Large intestine (tissue), 3 donors: Measurements from ENCODE around the gene CHST7. TPM values are rescaled to one million over a fixed set of nuclear protein-coding genes. Genes with fewer than 3 reads are reported as not detected.

Source experiments
- DNase-seq, 2 donors: peaks; one replicate each; pipeline versions ENCODE4 v3.0.0 to v3.0.0-alpha.2; 2013
- H3K27ac ChIP-seq: one replicate; pipeline ENCODE4 v1.5.1; 2013; ENCODE audit warnings: low read length
- H3K27me3 ChIP-seq: 2 replicates; pipeline ENCODE4 v1.6.1; 2013; ENCODE audit warnings: low read length; ENCODE audit not compliant: control insufficient read depth, insufficient read depth
- H3K36me3 ChIP-seq: 2 replicates; pipeline ENCODE4 v1.6.1; 2013; ENCODE audit warnings: low read length; ENCODE audit not compliant: control insufficient read depth, insufficient read depth
- H3K4me1 ChIP-seq: one replicate; pipeline ENCODE4 v1.6.1; 2013; ENCODE audit warnings: low read length; ENCODE audit not compliant: control insufficient read depth, insufficient read depth
- H3K4me3 ChIP-seq: one replicate; pipeline ENCODE4 v1.5.1; 2013; ENCODE audit warnings: low read length
- H3K9me3 ChIP-seq: one replicate; pipeline ENCODE4 v1.6.1; 2013; ENCODE audit warnings: mild to moderate bottlenecking, low read depth, low read length, moderate library complexity; ENCODE audit not compliant: control insufficient read depth
- WGBS: methylation state at CpG from one replicate; pipeline ENCODE4 v1.1.5; 2013; ENCODE audit warnings: low lambda C conversion rate; ENCODE audit not compliant: insufficient coverage; 5-methylcytosine and 5-hydroxymethylcytosine counted together
- polyA plus RNA-seq: library from polyadenylated mRNA; unstranded; fragments of 120-200 nt; gene quantifications from one replicate; pipeline ENCODE4 v1.2.1, GENCODE V29; 2013

The CHST7 gene
- polyA plus RNA-seq, 1 donor = 1.1 TPM

DNA sequence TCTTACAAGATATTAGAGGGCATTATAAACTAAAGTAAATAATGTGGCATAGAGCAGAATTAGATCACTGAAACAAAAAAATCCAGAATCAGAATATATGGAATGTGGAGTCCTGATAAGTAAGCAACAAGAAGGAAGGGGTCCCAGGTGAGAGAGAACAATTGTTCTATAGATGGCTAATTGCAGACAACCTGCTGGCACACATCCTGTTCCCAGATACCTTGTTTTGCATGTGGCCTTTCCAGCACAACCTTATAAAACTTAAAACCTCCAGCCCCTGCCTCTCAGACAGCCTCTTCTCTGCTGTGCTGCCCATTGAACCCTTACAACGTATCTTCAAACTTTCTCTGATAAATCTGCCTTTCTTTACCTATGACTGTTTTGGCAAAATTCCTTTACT is 23.7 kb upstream of the CHST7 start:
- Histone ChIP-seq H3K27ac (no peak overlapping the region), H3K36me3 (no peaks in the 10 kb centered on the region), H3K27me3 (no peaks in the 10 kb centered on the region), H3K4me1 (no peaks in the 10 kb centered on the region), H3K9me3 (no peaks in the 10 kb centered on the region), H3K4me3 (no peak overlapping the region)
- WGBS = no CpG with 5 or more reads among the region's 1 CpG
- no peak for DNase-seq

DNA sequence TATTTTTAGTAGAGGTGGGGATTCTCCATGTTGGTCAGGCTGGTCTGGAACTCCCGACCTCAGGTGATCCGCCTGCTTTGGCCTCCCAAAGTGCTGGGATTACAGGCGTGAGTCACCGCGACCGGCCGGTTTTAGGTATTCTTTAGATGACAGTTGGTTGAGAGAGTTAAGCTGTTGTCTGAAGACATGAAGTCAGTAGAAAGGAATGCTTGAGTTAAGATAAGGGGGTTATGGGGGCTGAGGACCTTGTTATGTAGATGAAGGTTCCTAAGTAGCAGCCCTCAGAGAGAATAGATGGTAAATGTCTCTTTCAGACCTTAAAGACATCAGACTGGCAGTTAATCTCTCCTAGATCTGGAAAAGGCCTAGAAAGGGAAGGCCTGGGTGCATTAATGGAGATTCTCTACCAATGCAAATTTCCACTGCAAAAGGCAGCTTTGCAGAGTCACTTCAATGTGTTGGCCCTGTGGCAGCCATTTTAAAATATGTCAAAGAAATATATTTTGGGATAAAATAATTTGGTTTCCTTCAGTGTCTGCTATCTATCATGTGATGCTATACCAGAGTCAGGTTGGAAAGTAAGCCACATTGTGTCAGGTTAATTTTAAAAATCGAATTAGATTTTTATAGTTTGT is 22.0 kb upstream of the CHST7 start:
- Histone ChIP-seq H3K9me3 (no peaks in the 10 kb centered on the region), H3K27me3 (no peaks in the 10 kb centered on the region), H3K4me1 (no peaks in the 10 kb centered on the region), H3K36me3 (no peaks in the 10 kb centered on the region), H3K4me3 (no peak overlapping the region), H3K27ac (no peak overlapping the region)
- DNase-seq = no peak
- WGBS = no CpG with 5 or more reads among the region's 8 CpGs

GRCh38 chrX:46553935-46554334 is 19.6 kb upstream of the CHST7 start:
- Histone ChIP-seq H3K4me3 (no peak overlapping the region), H3K4me1 (no peaks in the 10 kb centered on the region), H3K27me3 (no peaks in the 10 kb centered on the region), H3K36me3 (no peaks in the 10 kb centered on the region), H3K27ac (no peak overlapping the region), H3K9me3 (no peaks in the 10 kb centered on the region)
- no CpG with 5 or more reads among the region's 5 CpGs for WGBS
- DNase-seq = no peak

GRCh38 chrX:46554942-46555341 is 18.6 kb upstream of the CHST7 start:
- WGBS = no CpG with 5 or more reads among the region's 2 CpGs
- no peaks in the 10 kb centered on the region for H3K9me3 ChIP-seq
- H3K27me3 ChIP-seq = no peaks in the 10 kb centered on the region
- no peaks in the 10 kb centered on the region for H3K36me3 ChIP-seq
- H3K27ac ChIP-seq = no peak overlapping the region
- no peaks in the 10 kb centered on the region for H3K4me1 ChIP-seq
- no peak overlapping the region for H3K4me3 ChIP-seq
- DNase-seq = no peak

GRCh38 chrX:46559062-46559461 is 14.5 kb upstream of the CHST7 start:
- Histone ChIP-seq H3K36me3 (no peaks in the 10 kb centered on the region), H3K27me3 (no peaks in the 10 kb centered on the region), H3K27ac (no peak overlapping the region), H3K4me1 (no peaks in the 10 kb centered on the region), H3K4me3 (no peak overlapping the region), H3K9me3 (no peaks in the 10 kb centered on the region)
- no peak for DNase-seq
- no CpG with 5 or more reads among the region's 3 CpGs for WGBS

DNA sequence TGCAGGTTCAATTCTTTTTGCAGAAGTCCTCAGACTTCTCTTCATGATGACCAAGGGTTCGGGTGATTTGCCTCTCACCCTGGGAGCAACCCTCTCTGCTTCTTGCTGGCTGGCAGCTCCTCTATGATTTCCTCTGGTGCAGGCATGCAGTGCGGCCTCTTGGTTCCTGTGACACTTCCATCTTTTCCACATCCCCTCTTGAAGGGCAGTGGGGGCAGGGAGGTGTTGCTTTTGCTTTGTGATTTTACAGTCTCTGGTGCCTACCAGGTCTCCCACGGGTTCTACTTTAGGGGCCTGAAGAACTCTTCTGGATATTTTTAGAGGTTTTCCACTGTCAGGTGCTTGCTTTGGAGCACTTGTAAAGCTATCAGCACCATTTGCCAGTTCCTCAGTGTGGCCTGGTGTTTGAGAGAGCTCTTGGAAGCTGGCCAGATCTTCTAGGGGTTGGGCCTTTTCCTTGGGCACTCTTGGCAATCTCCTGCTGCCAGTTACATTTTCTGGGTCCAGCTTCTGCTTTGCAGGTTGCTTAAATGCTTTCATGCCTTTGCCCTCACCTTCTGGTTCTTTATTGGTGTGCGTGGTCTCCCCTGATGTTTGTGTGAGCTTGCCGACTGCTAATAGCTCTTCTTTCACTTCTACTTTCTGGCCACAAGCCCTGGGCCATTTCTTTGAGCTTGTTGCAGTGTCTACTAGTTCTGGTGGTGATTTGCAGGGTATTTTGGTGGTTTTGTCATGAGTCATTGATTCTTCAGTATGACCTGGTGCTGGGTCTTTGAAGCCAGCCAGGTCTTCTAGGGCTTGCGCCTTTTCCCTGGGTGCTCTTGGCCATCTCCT is 11.5 kb upstream of the CHST7 start:
- H3K9me3 ChIP-seq = no peaks in the 10 kb centered on the region
- H3K36me3 ChIP-seq = no peaks in the 10 kb centered on the region
- no peak overlapping the region for H3K4me3 ChIP-seq
- WGBS = no CpG with 5 or more reads among the region's 6 CpGs
- H3K27ac ChIP-seq = no peak overlapping the region
- H3K4me1 ChIP-seq = no peaks in the 10 kb centered on the region
- no peak for DNase-seq
- no peaks in the 10 kb centered on the region for H3K27me3 ChIP-seq

- Histone ChIP-seq H3K4me1 (no peaks in the 10 kb centered on the region), H3K27me3 (peaks cover 3% of the 10 kb centered on the region), H3K4me3 (no peak overlapping the region), H3K36me3 (no peaks in the 10 kb centered on the region), H3K9me3 (no peaks in the 10 kb centered on the region), H3K27ac (no peak overlapping the region)
- DNase-seq = peak in 1 of 2 donors; percentile 41
These were observed 6.2 kb upstream of the CHST7 start for GRCh38 chrX:46567388-46567787.

DNA sequence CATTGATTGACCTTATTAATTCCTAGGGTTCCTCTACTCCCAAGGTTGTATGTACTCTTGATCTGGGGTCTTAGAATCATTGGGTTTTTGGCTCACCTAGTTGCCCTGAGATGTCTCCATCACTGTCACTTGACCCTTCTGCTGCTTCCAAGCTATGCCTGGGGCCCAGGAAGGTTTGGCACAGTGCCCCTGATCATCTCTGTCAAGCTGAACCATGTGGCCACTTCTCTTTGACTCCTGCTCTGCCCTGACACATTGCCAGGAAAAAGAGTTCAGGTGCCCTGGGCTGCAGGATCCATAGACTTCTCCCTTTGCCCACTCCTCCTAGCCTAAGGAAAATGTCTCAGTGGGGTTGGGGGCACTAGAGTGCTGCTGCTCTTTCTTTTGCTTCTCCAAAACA is 3.9 kb upstream of the CHST7 start:
- no peaks in the 10 kb centered on the region for H3K9me3 ChIP-seq
- H3K4me3 ChIP-seq = no peak overlapping the region
- H3K27me3 ChIP-seq = peaks cover 13% of the 10 kb centered on the region
- DNase-seq = no peak
- H3K36me3 ChIP-seq = no peaks in the 10 kb centered on the region
- H3K27ac ChIP-seq = no peak overlapping the region
- no peaks in the 10 kb centered on the region for H3K4me1 ChIP-seq

DNA sequence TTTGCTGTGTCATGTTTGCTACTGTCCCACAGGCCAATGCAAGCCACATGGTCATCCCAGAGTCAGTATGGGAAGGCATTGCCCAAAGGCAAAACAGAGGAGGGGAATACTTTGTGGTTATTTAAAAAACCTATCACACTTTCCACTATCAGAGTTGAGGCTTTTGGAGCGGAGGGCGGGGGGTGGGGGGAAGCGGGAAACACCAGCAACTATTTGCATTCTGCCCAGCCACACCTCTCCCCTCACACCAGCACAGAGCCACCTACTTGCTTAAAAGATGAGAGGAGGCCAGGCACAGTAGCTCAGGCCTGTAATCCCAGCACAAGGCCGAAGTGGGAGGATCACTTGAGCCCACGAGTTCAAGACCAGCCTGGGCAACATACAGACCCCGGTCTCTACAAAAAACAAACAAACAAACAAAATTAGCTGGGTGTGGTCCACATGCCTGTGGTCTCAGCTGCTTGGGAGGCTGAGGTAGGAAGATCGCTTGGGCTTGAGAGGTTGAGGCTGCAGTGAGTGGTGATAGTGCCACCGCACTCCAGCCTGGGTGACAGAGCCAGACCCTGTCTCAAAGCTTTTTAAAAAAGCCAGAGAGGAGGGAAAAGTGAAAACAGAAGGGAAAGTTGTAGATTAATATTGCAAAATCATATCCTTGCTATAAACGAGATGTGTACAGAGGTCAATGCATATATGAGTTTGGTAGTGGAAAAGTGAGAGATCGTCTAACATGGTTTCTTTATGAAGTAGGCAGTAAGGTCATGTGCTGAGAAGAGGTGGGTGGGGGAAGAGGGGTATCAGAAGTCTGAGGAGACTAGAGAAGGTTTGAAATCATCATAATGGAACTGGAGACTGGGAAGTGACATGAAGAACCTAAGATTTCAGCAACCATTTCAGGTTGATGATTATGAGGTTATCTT is 1.9 kb upstream of the CHST7 start:
- WGBS = no CpG with 5 or more reads among the region's 10 CpGs

DNA sequence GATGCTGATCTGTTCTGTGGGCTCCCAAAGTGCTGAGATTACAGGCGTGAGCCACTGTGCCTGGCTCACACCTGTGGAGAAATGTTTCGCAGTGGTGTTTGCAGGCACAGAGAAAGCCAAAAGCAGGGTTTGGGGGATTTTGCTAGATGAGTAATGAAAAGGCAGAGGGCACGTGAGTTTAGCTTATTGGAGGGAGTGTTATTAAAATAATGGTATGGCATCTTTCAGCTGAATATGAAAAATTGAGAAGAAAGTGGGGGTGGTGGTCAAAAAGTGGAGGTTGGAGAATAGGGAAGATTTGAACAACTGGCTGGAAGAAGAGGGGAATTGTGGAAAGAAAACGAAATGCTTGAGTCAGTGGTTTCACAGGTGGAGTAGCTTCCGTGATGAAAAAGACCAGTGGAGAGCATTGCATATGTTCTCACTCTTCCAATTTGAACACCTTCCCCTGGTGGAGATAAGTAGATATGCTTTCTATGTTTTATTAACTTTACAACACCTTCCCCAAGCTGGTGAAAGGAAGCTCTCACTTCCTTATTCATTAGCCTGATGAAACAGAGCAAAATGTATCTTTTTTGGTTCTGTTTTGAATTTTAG is 1.1 kb upstream of the CHST7 start:
- DNase-seq = no peak
- H3K4me3 ChIP-seq = no peak overlapping the region
- peaks cover 4% of the 10 kb centered on the region for H3K4me1 ChIP-seq
- H3K27ac ChIP-seq = no peak overlapping the region
- no peaks in the 10 kb centered on the region for H3K36me3 ChIP-seq
- H3K9me3 ChIP-seq = no peaks in the 10 kb centered on the region
- no CpG with 5 or more reads among the region's 5 CpGs for WGBS
- H3K27me3 ChIP-seq = peaks cover 28% of the 10 kb centered on the region

More for the DNA sequence above, 1.9 kb upstream of the CHST7 start:
- no peak overlapping the region for H3K27ac ChIP-seq
- no peak overlapping the region for H3K4me3 ChIP-seq
- no peak for DNase-seq
- peaks cover 25% of the 10 kb centered on the region for H3K27me3 ChIP-seq
- peaks cover 4% of the 10 kb centered on the region for H3K4me1 ChIP-seq
- no peaks in the 10 kb centered on the region for H3K9me3 ChIP-seq
- no peaks in the 10 kb centered on the region for H3K36me3 ChIP-seq
